Chondrocyte (in vitro differentiated cells): ENCODE data around the gene ELF3. TPM values are rescaled to one million over a fixed set of nuclear protein-coding genes. Genes with fewer than 3 reads are reported as not detected.

ENCODE experiments used
- DNase-seq: peaks from one replicate; pipeline ENCODE4 v3.0.0; 2021; ENCODE audit warnings: mixed read lengths, low spot score
- H3K27ac Mint-ChIP-seq: one replicate; pipeline ENCODE4 v1.8.0; 2021; ENCODE audit warnings: mild to moderate bottlenecking, moderate library complexity, mixed read lengths; ENCODE audit not compliant: unreplicated experiment
- H3K27me3 Mint-ChIP-seq: 2 replicates; pipeline ENCODE4 v1.8.0; 2021; ENCODE audit warnings: low read depth, mixed read lengths
- H3K36me3 Mint-ChIP-seq: 2 replicates; pipeline ENCODE4 v1.8.0; 2021; ENCODE audit warnings: low read depth, mixed read lengths
- H3K4me1 Mint-ChIP-seq: 2 replicates; pipeline ENCODE4 v1.8.0; 2021; ENCODE audit warnings: low read depth, mild to moderate bottlenecking, mixed read lengths
- H3K4me3 Mint-ChIP-seq: one replicate; pipeline ENCODE4 v1.8.0; 2021; ENCODE audit warnings: mild to moderate bottlenecking, moderate library complexity, mixed read lengths; ENCODE audit not compliant: unreplicated experiment
- H3K9me3 Mint-ChIP-seq: 2 replicates; pipeline ENCODE4 v1.8.0; 2021; ENCODE audit warnings: low read depth, mixed read lengths
- total RNA-seq: library from RNA; stranded (reverse); gene quantifications from 3 replicates; pipeline ENCODE4 v1.2.1, GENCODE V29; 2021
- TF ChIP-seq, protein P1 (sequence below): fragments of 200-600 bp; sonication (generic); IDR thresholded peaks from 2 replicates; pipeline ENCODE4 v1.5.0; 2021; ENCODE audit warnings: antibody characterized with exemption, mild to moderate bottlenecking, moderate library complexity

Gene ELF3
- total RNA-seq, 1 donor from 2014 or later = 0.40 TPM

DNA sequence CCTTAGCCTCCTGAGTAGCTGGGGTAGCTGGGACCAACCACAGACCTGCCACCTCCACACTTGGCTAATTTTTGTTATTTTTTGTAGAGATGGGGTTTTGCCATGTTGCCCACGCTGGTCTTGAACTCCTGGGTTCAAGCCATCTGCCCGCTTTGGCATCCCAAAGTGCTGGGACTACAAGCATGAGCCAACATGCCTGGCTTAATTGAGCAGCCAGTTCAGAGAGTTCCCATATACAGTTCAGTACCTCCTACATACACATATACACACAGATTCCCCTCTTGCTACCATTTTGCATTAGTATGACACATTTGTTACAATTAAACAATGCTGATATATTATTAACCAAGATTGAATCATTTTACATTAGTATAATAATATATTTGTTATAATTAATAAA, 25.0 kb upstream of the ELF3 start:
- DNase-seq = no peak
- Mint-ChIP-seq H3K27me3 (no peaks in the 10 kb centered on the region), H3K4me3 (no peak overlapping the region), H3K9me3 (no peaks in the 10 kb centered on the region), H3K27ac (no peak overlapping the region), H3K4me1 (peaks cover 30% of the 10 kb centered on the region), H3K36me3 (peaks cover 6% of the 10 kb centered on the region)
- TF ChIP-seq, protein P1, sequence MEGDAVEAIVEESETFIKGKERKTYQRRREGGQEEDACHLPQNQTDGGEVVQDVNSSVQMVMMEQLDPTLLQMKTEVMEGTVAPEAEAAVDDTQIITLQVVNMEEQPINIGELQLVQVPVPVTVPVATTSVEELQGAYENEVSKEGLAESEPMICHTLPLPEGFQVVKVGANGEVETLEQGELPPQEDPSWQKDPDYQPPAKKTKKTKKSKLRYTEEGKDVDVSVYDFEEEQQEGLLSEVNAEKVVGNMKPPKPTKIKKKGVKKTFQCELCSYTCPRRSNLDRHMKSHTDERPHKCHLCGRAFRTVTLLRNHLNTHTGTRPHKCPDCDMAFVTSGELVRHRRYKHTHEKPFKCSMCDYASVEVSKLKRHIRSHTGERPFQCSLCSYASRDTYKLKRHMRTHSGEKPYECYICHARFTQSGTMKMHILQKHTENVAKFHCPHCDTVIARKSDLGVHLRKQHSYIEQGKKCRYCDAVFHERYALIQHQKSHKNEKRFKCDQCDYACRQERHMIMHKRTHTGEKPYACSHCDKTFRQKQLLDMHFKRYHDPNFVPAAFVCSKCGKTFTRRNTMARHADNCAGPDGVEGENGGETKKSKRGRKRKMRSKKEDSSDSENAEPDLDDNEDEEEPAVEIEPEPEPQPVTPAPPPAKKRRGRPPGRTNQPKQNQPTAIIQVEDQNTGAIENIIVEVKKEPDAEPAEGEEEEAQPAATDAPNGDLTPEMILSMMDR = no peak

DNA sequence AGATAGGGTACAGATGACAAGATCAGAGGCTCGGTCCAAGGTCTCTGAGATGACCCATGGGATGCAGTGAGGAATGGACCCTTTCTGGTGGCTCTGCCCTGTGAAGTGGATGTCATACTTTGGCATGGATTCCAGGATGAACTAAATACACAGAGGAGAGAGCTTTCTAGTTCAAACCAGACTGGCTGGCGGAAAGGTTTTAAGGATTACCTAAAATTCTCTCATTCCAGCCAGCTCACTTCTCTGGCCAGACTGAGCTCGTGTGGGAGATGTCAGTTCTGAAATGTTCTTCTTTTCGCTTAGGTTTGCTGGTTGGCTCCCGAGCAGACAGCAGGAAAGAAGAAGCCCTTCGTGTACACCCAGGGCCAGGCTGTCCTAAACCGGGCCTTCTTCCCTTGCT, 21.8 kb upstream of the ELF3 start:
- Mint-ChIP-seq H3K4me1 (peaks cover 20% of the 10 kb centered on the region), H3K27ac (no peak overlapping the region), H3K9me3 (no peaks in the 10 kb centered on the region), H3K36me3 (peaks cover 23% of the 10 kb centered on the region), H3K4me3 (no peak overlapping the region), H3K27me3 (no peaks in the 10 kb centered on the region)
- TF ChIP-seq, protein P1 = no peak
- DNase-seq = peak; percentile 29

DNA sequence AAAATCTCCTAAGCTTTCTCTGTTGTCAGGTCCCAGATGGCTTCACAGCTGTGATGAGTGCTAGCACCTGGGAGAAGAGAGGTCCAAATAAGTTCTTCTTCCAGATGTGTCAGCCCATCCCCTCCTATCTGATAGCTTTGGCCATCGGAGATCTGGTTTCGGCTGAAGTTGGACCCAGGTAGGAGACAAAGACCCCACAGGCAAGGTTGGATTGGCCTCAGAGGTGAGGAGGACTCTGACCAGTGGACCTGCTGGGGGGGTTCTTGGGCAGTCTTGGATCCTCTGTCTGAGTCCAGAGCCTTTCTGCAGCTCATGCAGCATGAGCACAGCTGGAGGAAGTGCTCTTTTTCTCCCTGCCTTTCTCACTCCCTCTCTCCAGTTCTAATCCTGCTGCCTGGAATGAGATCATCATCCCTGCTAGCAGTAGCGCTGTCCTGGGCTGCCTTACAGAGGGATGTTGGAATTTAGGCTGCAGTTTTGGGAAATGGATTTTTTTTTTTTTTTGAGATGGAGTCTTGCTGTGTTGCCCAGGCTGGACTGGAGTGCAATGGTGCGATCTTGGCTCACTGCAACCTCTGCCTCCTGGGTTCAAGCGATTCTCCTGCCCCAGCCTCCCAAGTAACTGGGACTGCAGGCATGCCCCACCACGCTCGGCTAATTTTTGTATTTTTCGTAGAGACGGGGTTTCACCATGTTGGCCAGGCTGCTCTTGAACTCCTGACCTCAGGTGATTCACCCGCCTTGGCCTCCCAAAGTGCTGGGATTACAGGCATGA, 20.8 kb upstream of the ELF3 start:
- peaks cover 11% of the 10 kb centered on the region for H3K4me1 Mint-ChIP-seq
- H3K4me3 Mint-ChIP-seq = no peak overlapping the region
- H3K27ac Mint-ChIP-seq = no peak overlapping the region
- TF ChIP-seq, protein P1 = no peak
- no peaks in the 10 kb centered on the region for H3K27me3 Mint-ChIP-seq
- peak; percentile 22 for DNase-seq
- peaks cover 32% of the 10 kb centered on the region for H3K36me3 Mint-ChIP-seq
- H3K9me3 Mint-ChIP-seq = no peaks in the 10 kb centered on the region

DNA sequence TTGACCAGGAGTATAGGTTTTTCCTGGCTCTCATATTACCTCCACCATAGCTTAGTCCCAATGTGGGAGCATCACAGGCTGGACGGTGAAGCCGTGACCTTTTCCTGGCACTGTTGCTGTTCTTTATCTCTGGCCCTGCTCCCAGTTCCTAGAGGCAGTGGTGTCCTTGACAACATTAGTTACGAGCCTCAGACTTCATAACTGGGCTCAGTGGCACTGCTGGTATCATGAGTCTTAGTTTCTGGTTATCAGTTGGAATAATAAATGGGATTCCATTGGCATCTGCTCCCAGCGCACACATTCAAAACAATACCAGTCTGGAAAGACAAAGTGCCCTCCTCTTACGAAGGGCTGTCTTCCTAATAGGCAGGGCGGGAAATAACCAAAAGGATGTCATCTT, 20.0 kb upstream of the ELF3 start:
- H3K4me3 Mint-ChIP-seq = no peak overlapping the region
- H3K27me3 Mint-ChIP-seq = no peaks in the 10 kb centered on the region
- H3K27ac Mint-ChIP-seq = no peak overlapping the region
- TF ChIP-seq, protein P1 = no peak
- peaks cover 7% of the 10 kb centered on the region for H3K4me1 Mint-ChIP-seq
- H3K9me3 Mint-ChIP-seq = no peaks in the 10 kb centered on the region
- peak; percentile 9 for DNase-seq
- peaks cover 35% of the 10 kb centered on the region for H3K36me3 Mint-ChIP-seq

DNA sequence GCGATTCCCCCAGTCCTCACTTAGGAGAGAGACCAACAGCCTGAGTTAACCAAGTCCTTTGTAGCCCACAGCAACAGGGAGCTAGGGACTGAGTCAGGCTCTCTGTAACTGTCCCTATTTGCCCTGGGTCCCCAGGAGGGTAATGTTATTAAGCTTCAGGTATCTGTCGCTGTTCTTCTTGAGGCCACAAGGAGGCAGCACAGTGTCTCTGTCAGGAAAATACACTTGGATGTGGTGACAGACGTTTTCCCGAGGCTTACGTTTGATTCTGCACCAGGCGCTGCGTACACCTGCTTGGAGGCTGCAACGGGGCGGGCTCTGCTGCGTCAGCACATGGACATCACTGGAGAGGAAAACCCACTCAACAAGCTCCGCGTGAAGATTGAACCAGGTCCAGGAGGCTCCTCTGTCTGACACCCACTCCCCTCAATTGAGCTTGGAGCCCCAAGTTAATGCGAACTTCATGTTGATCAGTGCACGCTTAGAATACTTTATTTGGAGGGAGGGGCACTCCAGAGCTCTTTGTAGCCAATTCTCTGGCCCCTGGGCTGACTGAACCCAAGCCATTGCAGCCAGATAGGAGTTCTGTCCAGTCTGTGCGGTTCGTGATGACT, 10.7 kb upstream of the ELF3 start:
- H3K27ac Mint-ChIP-seq = no peak overlapping the region
- no peak for DNase-seq
- TF ChIP-seq, protein P1 = peak; percentile 84
- peaks cover 46% of the 10 kb centered on the region for H3K36me3 Mint-ChIP-seq
- no peak overlapping the region for H3K4me3 Mint-ChIP-seq
- no peaks in the 10 kb centered on the region for H3K4me1 Mint-ChIP-seq
- H3K9me3 Mint-ChIP-seq = no peaks in the 10 kb centered on the region
- no peaks in the 10 kb centered on the region for H3K27me3 Mint-ChIP-seq
